GM23338 (cell line): ENCODE measurements around the gene CRYGD. TPM values are rescaled to one million over a fixed set of nuclear protein-coding genes. Genes with fewer than 3 reads are reported as not detected.
"Not testable (repeated sequence)": the region's sequence is repeated elsewhere in the genome, so short reads cannot be mapped to it uniquely, and the experiment has no call there.

Experiments
- ATAC-seq: fragments of 200-7000 bp; cut with Tn5 transposase; 3 replicates; pipeline ENCODE4 v1.9.1; 2020
- DNase-seq: peaks from one replicate; pipeline ENCODE4 v3.0.0-alpha.2; 2015; ENCODE audit warnings: low spot score
- H2AFZ ChIP-seq: fragments of 200-600 bp; sonication (generic); 2 replicates; pipeline ENCODE4 v1.8.0; 2016; ENCODE audit warnings: antibody characterized with exemption, mild to moderate bottlenecking, moderate library complexity
- H3F3A ChIP-seq: fragments of 200-600 bp; sonication (generic); replicated peaks from 2 replicates; pipeline ENCODE4 v1.8.0; 2017; ENCODE audit warnings: antibody characterized with exemption, mixed run types, low read depth
- H3K27ac ChIP-seq: fragments of 200-600 bp; sonication (generic); 2 replicates; pipeline ENCODE4 v1.6.1; 2016; ENCODE audit warnings: low read depth
- H3K27me3 ChIP-seq: fragments of 200-600 bp; sonication (generic); 2 replicates; pipeline ENCODE4 v1.8.0; 2016; ENCODE audit warnings: mild to moderate bottlenecking, mixed run types, moderate library complexity; ENCODE audit not compliant: insufficient read depth
- H3K36me3 ChIP-seq: fragments of 200-600 bp; sonication (generic); 2 replicates; pipeline ENCODE4 v1.8.0; 2016; ENCODE audit warnings: mild to moderate bottlenecking; ENCODE audit not compliant: insufficient read depth
- H3K4me1 ChIP-seq: fragments of 200-600 bp; sonication (generic); 2 replicates; pipeline ENCODE4 v1.8.0; 2016; ENCODE audit warnings: mild to moderate bottlenecking, moderate library complexity; ENCODE audit not compliant: insufficient read depth
- H3K4me2 ChIP-seq: fragments of 200-600 bp; sonication (generic); 2 replicates; pipeline ENCODE4 v1.7.1; 2017; ENCODE audit warnings: mixed run types
- H3K4me3 ChIP-seq: fragments of 200-600 bp; sonication (generic); 2 replicates; pipeline ENCODE4 v1.6.1; 2016; ENCODE audit warnings: mixed run types
- H3K79me2 ChIP-seq: fragments of 200-600 bp; sonication (generic); replicated peaks from 2 replicates; pipeline ENCODE4 v1.8.0; 2017; ENCODE audit warnings: mild to moderate bottlenecking; ENCODE audit not compliant: insufficient read depth
- H3K9me2 ChIP-seq: fragments of 200-600 bp; sonication (generic); 2 replicates; pipeline ENCODE4 v1.8.0; 2017; ENCODE audit not compliant: insufficient read depth
- H4K20me1 ChIP-seq: fragments of 200-600 bp; sonication (generic); replicated peaks from 2 replicates; pipeline ENCODE4 v1.8.0; 2017; ENCODE audit warnings: mild to moderate bottlenecking; ENCODE audit not compliant: insufficient read depth
- H3K27ac Mint-ChIP-seq: 2 replicates; pipeline ENCODE4 v1.8.0; 2020; ENCODE audit warnings: inconsistent platforms, mild to moderate bottlenecking, moderate library complexity, mixed read lengths
- H3K27me3 Mint-ChIP-seq: 3 replicates; pipeline ENCODE4 v1.8.0; 2022; ENCODE audit warnings: low read depth, mild to moderate bottlenecking, moderate library complexity, mixed read lengths, inconsistent platforms; ENCODE audit not compliant: insufficient read depth, poor library complexity
- H3K36me3 Mint-ChIP-seq: 3 replicates; pipeline ENCODE4 v1.8.0; 2021; ENCODE audit warnings: low read depth, mild to moderate bottlenecking, inconsistent platforms, moderate library complexity, mixed read lengths
- H3K4me1 Mint-ChIP-seq: 3 replicates; pipeline ENCODE4 v1.8.0; 2020; ENCODE audit warnings: mild to moderate bottlenecking, inconsistent platforms, mixed read lengths
- H3K4me3 Mint-ChIP-seq: 3 replicates; pipeline ENCODE4 v1.8.0; 2021; ENCODE audit warnings: moderate library complexity, mild to moderate bottlenecking, inconsistent platforms, mixed read lengths
- H3K9me3 Mint-ChIP-seq: 3 replicates; pipeline ENCODE4 v1.8.0; 2020; ENCODE audit warnings: moderate library complexity, mild to moderate bottlenecking, inconsistent platforms, mixed read lengths
- CREB1 ChIP-seq: fragments of 250-450 bp; sonication (Bioruptor Pico); IDR thresholded peaks from 2 replicates; pipeline ENCODE4 v1.5.0; 2020; ENCODE audit warnings: low read depth, mild to moderate bottlenecking, moderate library complexity
- EZH2phosphoT487 ChIP-seq: fragments of 200-600 bp; sonication (generic); IDR thresholded peaks from one replicate; pipeline ENCODE4 v1.8.1; 2018; ENCODE audit warnings: antibody characterized with exemption; ENCODE audit not compliant: unreplicated experiment
- NANOG ChIP-seq: IDR thresholded peaks from 2 replicates; pipeline ENCODE4 v1.6.1; 2016; ENCODE audit warnings: antibody characterized with exemption, borderline replicate concordance
- POLR2AphosphoS5 ChIP-seq: IDR thresholded peaks from 2 replicates; pipeline ENCODE4 v1.6.1; 2016; ENCODE audit warnings: antibody characterized with exemption, low read depth
- ZNF114 ChIP-seq: fragments of 250-450 bp; sonication (Bioruptor Pico); IDR thresholded peaks from 2 replicates; pipeline ENCODE4 v1.5.0; 2020; ENCODE audit warnings: mild to moderate bottlenecking, moderate library complexity
- polyA plus RNA-seq: library from polyadenylated mRNA; unstranded; fragments of >200 nt; fragmentation: Nextera tagmentation; extraction: Ambion mirVana; gene quantifications from 2 replicates; pipeline ENCODE4 v1.2.1, GENCODE V29; 2016
- total RNA-seq: library from RNA; depleted of rRNA; stranded (reverse); fragments of >200 nt; shearing (Covaris generic); gene quantifications from 2 replicates; pipeline ENCODE4 v1.2.3, GENCODE V29; 2014
- TF ChIP-seq, protein P1 (sequence below): fragments of 250-450 bp; sonication (Bioruptor Pico); IDR thresholded peaks from 2 replicates; pipeline ENCODE4 v1.5.0; 2020; ENCODE audit warnings: mild to moderate bottlenecking, moderate library complexity
- TF ChIP-seq, protein P2 (sequence below), 2 experiments: fragments of 200-600 bp in 1 of 2; sonication (generic) in 1 of 2; conservative IDR thresholded peaks; 2 replicates each; pipeline versions ENCODE4 v1.5.1 to v1.6.1; 2016 to 2017; ENCODE audit warnings: antibody characterized with exemption in 2 of 2, low read depth in 2 of 2, mild to moderate bottlenecking in 2 of 2, moderate library complexity in 1 of 2

CRYGD gene
- total and polyA plus RNA-seq, 2 experiments from 2014 or later: 3.4 to 23.9 TPM

GRCh38 chr2:208138334-208138733, 14.0 kb upstream of the CRYGD start:
- not testable (repeated sequence) for H3K79me2 ChIP-seq, H3F3A ChIP-seq, H3K27me3 ChIP-seq, H3K36me3 ChIP-seq, H2AFZ ChIP-seq, H3K4me3 ChIP-seq, H3K27ac ChIP-seq, DNase-seq, H4K20me1 ChIP-seq, H3K27me3 Mint-ChIP-seq, H3K4me3 Mint-ChIP-seq, H3K9me2 ChIP-seq, H3K4me2 ChIP-seq, ATAC-seq, H3K27ac Mint-ChIP-seq
- H3K36me3 Mint-ChIP-seq: peaks cover 26% of the 10 kb centered on the region
- peaks cover 13% of the 10 kb centered on the region for H3K4me1 Mint-ChIP-seq
- H3K9me3 Mint-ChIP-seq: peaks cover 27% of the 10 kb centered on the region
- peaks cover 15% of the 10 kb centered on the region for H3K4me1 ChIP-seq

DNA sequence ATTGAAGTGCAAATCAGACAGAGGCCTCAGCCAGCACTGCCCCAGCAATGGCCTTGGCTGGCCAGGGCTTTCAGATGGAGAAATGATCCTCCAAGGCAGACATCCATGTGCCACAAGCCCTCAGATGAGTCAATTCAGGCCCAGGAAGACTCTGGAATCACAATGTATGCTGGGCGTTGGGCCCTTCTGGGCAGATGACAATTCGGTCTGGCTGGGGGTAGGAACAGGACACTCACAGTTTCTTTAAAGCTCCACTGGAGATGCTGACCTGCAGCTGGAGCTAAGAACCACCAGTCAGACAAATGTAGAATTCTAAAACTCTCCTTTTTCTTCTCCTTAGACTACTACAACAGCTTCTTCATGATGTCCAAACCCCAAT, 12.4 kb upstream of the CRYGD start:
- Mint-ChIP-seq H3K27ac (no peak overlapping the region), H3K27me3 (peaks cover 3% of the 10 kb centered on the region), H3K9me3 (peaks cover 27% of the 10 kb centered on the region), H3K4me1 (no peaks in the 10 kb centered on the region), H3K4me3 (no peak overlapping the region), H3K36me3 (peaks cover 26% of the 10 kb centered on the region)
- ATAC-seq (no peak), DNase-seq (no peak)
- H3F3A ChIP-seq: no peaks in the 10 kb centered on the region
- H3K4me3 ChIP-seq: no peak overlapping the region
- peaks cover 1% of the 10 kb centered on the region for H3K4me1 ChIP-seq
- no peak overlapping the region for H2AFZ ChIP-seq
- H3K4me2 ChIP-seq: no peak overlapping the region
- no peak for TF ChIP-seq POLR2AphosphoS5
- TF ChIP-seq EZH2phosphoT487: no peak
- TF ChIP-seq, protein P1, sequence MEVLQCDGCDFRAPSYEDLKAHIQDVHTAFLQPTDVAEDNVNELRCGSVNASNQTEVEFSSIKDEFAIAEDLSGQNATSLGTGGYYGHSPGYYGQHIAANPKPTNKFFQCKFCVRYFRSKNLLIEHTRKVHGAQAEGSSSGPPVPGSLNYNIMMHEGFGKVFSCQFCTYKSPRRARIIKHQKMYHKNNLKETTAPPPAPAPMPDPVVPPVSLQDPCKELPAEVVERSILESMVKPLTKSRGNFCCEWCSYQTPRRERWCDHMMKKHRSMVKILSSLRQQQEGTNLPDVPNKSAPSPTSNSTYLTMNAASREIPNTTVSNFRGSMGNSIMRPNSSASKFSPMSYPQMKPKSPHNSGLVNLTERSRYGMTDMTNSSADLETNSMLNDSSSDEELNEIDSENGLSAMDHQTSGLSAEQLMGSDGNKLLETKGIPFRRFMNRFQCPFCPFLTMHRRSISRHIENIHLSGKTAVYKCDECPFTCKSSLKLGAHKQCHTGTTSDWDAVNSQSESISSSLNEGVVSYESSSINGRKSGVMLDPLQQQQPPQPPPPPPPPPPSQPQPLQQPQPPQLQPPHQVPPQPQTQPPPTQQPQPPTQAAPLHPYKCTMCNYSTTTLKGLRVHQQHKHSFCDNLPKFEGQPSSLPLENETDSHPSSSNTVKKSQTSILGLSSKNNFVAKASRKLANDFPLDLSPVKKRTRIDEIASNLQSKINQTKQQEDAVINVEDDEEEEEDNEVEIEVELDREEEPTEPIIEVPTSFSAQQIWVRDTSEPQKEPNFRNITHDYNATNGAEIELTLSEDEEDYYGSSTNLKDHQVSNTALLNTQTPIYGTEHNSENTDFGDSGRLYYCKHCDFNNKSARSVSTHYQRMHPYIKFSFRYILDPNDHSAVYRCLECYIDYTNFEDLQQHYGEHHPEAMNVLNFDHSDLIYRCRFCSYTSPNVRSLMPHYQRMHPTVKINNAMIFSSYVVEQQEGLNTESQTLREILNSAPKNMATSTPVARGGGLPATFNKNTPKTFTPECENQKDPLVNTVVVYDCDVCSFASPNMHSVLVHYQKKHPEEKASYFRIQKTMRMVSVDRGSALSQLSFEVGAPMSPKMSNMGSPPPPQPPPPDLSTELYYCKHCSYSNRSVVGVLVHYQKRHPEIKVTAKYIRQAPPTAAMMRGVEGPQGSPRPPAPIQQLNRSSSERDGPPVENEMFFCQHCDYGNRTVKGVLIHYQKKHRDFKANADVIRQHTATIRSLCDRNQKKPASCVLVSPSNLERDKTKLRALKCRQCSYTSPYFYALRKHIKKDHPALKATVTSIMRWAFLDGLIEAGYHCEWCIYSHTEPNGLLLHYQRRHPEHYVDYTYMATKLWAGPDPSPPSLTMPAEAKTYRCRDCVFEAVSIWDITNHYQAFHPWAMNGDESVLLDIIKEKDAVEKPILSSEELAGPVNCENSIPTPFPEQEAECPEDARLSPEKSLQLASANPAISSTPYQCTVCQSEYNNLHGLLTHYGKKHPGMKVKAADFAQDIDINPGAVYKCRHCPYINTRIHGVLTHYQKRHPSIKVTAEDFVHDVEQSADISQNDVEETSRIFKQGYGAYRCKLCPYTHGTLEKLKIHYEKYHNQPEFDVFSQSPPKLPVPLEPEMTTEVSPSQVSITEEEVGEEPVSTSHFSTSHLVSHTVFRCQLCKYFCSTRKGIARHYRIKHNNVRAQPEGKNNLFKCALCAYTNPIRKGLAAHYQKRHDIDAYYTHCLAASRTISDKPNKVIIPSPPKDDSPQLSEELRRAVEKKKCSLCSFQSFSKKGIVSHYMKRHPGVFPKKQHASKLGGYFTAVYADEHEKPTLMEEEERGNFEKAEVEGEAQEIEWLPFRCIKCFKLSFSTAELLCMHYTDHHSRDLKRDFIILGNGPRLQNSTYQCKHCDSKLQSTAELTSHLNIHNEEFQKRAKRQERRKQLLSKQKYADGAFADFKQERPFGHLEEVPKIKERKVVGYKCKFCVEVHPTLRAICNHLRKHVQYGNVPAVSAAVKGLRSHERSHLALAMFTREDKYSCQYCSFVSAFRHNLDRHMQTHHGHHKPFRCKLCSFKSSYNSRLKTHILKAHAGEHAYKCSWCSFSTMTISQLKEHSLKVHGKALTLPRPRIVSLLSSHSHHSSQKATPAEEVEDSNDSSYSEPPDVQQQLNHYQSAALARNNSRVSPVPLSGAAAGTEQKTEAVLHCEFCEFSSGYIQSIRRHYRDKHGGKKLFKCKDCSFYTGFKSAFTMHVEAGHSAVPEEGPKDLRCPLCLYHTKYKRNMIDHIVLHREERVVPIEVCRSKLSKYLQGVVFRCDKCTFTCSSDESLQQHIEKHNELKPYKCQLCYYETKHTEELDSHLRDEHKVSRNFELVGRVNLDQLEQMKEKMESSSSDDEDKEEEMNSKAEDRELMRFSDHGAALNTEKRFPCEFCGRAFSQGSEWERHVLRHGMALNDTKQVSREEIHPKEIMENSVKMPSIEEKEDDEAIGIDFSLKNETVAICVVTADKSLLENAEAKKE (CRISPR knock-in tag): no peak
- TF ChIP-seq CREB1 (CRISPR knock-in tag): no peak
- TF ChIP-seq, protein P2, sequence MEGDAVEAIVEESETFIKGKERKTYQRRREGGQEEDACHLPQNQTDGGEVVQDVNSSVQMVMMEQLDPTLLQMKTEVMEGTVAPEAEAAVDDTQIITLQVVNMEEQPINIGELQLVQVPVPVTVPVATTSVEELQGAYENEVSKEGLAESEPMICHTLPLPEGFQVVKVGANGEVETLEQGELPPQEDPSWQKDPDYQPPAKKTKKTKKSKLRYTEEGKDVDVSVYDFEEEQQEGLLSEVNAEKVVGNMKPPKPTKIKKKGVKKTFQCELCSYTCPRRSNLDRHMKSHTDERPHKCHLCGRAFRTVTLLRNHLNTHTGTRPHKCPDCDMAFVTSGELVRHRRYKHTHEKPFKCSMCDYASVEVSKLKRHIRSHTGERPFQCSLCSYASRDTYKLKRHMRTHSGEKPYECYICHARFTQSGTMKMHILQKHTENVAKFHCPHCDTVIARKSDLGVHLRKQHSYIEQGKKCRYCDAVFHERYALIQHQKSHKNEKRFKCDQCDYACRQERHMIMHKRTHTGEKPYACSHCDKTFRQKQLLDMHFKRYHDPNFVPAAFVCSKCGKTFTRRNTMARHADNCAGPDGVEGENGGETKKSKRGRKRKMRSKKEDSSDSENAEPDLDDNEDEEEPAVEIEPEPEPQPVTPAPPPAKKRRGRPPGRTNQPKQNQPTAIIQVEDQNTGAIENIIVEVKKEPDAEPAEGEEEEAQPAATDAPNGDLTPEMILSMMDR (conservative IDR thresholded peaks at IDR 0.05; ENCODE audit: low read depth in 2 of 2): no peak
- no peak for TF ChIP-seq ZNF114 (CRISPR knock-in tag)
- no peak for TF ChIP-seq NANOG
- H3K79me2 ChIP-seq: no peaks in the 10 kb centered on the region
- no peaks in the 10 kb centered on the region for H4K20me1 ChIP-seq
- H3K36me3 ChIP-seq: no peaks in the 10 kb centered on the region
- H3K9me2 ChIP-seq: no peaks in the 10 kb centered on the region; the same call in 1 of the 2 replicates
- H3K27ac ChIP-seq: no peak overlapping the region
- no peaks in the 10 kb centered on the region for H3K27me3 ChIP-seq
